Prostate gland (tissue), 2 donors: ENCODE data around the gene SIK2.

Experiments
- CTCF ChIP-seq, 4 experiments: fragments of 200-600 bp in 2 of 4; fragments of 450-650 bp in 2 of 4; sonication (generic) in 2 of 4; IDR thresholded peaks; 1 replicate in 3 of 4; 2 replicates in 1 of 4; pipeline ENCODE4 v1.5.1; 2016 to 2019; ENCODE audit warnings: antibody characterized with exemption in 4 of 4, mild to moderate bottlenecking in 2 of 4, moderate library complexity in 2 of 4
- POLR2A ChIP-seq: fragments of 450-650 bp; IDR thresholded peaks from one replicate; pipeline ENCODE4 v1.6.1; 2016; ENCODE audit warnings: antibody characterized with exemption, mild to moderate bottlenecking
- POLR2AphosphoS5 ChIP-seq: sonication (generic); formaldehyde crosslinking; IDR thresholded peaks from one replicate; pipeline ENCODE4 v1.6.1; 2017; ENCODE audit warnings: antibody characterized with exemption

DNA sequence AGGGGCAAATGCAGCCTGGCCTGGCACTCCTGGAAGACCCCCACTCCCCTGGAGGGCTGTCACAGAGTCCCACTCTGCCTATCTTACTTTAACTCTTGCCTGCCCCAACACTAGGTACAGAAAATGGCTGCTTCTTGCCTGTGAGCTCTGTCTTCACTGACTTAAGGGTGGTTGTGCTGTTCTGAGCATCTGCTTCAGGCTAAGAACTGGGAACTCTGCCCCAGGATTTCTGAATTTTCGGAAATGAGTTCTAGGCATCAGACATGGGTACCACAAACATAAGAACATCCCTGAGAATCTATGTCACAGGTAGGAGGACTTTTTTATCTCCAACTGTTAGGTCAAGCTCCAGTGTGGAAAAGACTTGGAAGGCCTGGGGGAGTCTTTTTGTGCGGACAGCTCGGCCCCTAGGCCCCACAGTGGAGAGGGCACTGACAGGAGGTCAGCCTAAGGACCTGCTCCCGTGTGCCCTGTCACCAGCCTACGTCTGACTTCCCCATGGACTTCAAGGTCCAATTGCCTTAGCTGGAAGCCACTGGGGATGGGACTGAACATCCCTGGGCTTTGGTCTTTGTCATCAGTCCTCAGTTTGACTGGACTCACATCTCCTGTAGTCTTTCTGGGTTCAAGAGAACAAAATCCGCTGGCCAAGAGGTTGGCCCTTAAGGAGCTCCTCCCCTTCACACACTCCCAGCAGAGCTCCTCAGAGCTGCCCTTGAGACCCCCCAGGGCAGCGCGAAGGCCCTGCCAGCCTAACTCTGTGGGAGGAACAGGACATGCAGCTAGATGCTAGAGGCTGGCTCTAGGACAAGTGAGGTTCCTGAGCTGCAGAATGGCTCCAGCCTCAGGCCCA is 132.1 kb downstream of the SIK2 start:
- TF ChIP-seq POLR2AphosphoS5 (no peak), CTCF (IDR thresholded peaks at IDR 0.05) (no peak), POLR2A (no peak)
